Measurements from ENCODE around the gene DNAJA2. TPM values are rescaled to one million over a fixed set of nuclear protein-coding genes. Genes with fewer than 3 reads are reported as not detected.
A peak's percentile ranks its signal among the peaks of the same experiment; 100 is the strongest.
"Not testable (repeated sequence)": the region's sequence is repeated elsewhere in the genome, so short reads cannot be mapped to it uniquely, and the experiment has no call there.

The DNAJA2 gene
- total RNA-seq (10 to 100 TPM; 89.8 to 90.3 TPM), polyA plus RNA-seq (90.6 TPM)

- peak within 1 kb of the TSS; percentile 89 to 100 (median 99) for H3K27ac Mint-ChIP-seq
- Histone ChIP-seq H3K36me3 (ENCODE audit: insufficient read depth, low read length) (peaks cover 11% of the 10 kb centered on the region), H3K4me3 (ENCODE audit: low read length) (peak within 1 kb of the TSS; percentile 83), H3K27ac (ENCODE audit: low read depth, low read length) (peak within 1 kb of the TSS; percentile 87), H3K9me3 (ENCODE audit: low read length) (no peaks in the 10 kb centered on the region), H3K27me3 (ENCODE audit: insufficient read depth, low read length, poor library complexity, severe bottlenecking) (no peaks in the 10 kb centered on the region), H3K4me1 (ENCODE audit: insufficient read depth, low read length) (peaks cover 40% of the 10 kb centered on the region)
- peaks cover 0 to 1% of the 10 kb centered on the region in 2 donors for H3K27me3 Mint-ChIP-seq
- peaks cover 52 to 65% (median 63%) of the 10 kb centered on the region in 3 donors for H3K4me1 Mint-ChIP-seq
- POLR2A ChIA-PET = interaction anchor here (0.6 to 2.6 kb wide), 7 partner anchors 11 to 1639 kb away, joined by 3 to 12 read pairs (median 4); partner anchors contain the start of genes ITFG1, N4BP1 and PHKB
- CTCF ChIA-PET = interaction anchor here (1.3 to 3.0 kb wide), 4 partner anchors 11 to 168 kb away, joined by 3 to 14 read pairs (median 8); no protein-coding TSS in a partner anchor
- DNase-seq = peak; percentile 89 to 93 (median 92)
- H3K9me3 Mint-ChIP-seq = no peaks in the 10 kb centered on the region
- H3K4me3 Mint-ChIP-seq = peak within 1 kb of the TSS; percentile 83 to 99 (median 92)
- H3K36me3 Mint-ChIP-seq = peaks cover 6 to 42% (median 8%) of the 10 kb centered on the region in 3 donors
Observed at GRCh38 chr16:46973207-46973995, at the start of gene DNAJA2. DNAJA2 (minus strand) TSS chr16:46973674; CDS start chr16:46973572, 102 bp downstream.

GRCh38 chr16:47019568-47019967 lies 46.1 kb upstream of the DNAJA2 start:
- CTCF ChIA-PET = interaction anchor here (0.9 to 1.5 kb wide), 3 partner anchors 11 to 72 kb away, joined by 3 to 7 read pairs (median 3); no protein-coding TSS in a partner anchor
- no peaks in the 10 kb centered on the region for H3K27me3 Mint-ChIP-seq
- no peak overlapping the region for H3K4me3 ChIP-seq (ENCODE audit: low read length)
- POLR2A ChIA-PET = no interaction called here
- no peaks in the 10 kb centered on the region for H3K36me3 ChIP-seq (ENCODE audit: insufficient read depth, low read length)
- H3K27me3 ChIP-seq (ENCODE audit: insufficient read depth, low read length, poor library complexity, severe bottlenecking) = no peaks in the 10 kb centered on the region
- peaks cover 17 to 23% (median 22%) of the 10 kb centered on the region in 3 donors for H3K4me1 Mint-ChIP-seq
- no peak overlapping the region for H3K27ac ChIP-seq (ENCODE audit: low read depth, low read length)
- H3K9me3 Mint-ChIP-seq = no peaks in the 10 kb centered on the region
- H3K9me3 ChIP-seq (ENCODE audit: low read length) = no peaks in the 10 kb centered on the region
- no peak overlapping the region for H3K4me3 Mint-ChIP-seq
- no peak overlapping the region for H3K27ac Mint-ChIP-seq
- peaks cover 10% of the 10 kb centered on the region for H3K4me1 ChIP-seq (ENCODE audit: insufficient read depth, low read length)
- H3K36me3 Mint-ChIP-seq = no peaks in the 10 kb centered on the region
- no peak for DNase-seq

GRCh38 chr16:47018223-47018891 lies 44.9 kb upstream of the DNAJA2 start:
- peak in 3 of 5 donors; percentile 11 to 56 (median 12) for DNase-seq
- H3K27ac ChIP-seq (ENCODE audit: low read depth, low read length) = no peak overlapping the region
- H3K27me3 Mint-ChIP-seq = no peaks in the 10 kb centered on the region
- no peak overlapping the region for H3K4me3 ChIP-seq (ENCODE audit: low read length)
- H3K9me3 ChIP-seq (ENCODE audit: low read length) = no peaks in the 10 kb centered on the region
- peak overlapping the region in 1 of 7 donors; percentile 18 for H3K4me3 Mint-ChIP-seq
- no peak overlapping the region for H3K27ac Mint-ChIP-seq
- no peaks in the 10 kb centered on the region for H3K27me3 ChIP-seq (ENCODE audit: insufficient read depth, low read length, poor library complexity, severe bottlenecking)
- ChIA-PET CTCF (interaction anchor here (1.1 to 1.5 kb wide), 2 partner anchors 9 to 19 kb away, joined by 3 to 7 read pairs; no protein-coding TSS in a partner anchor), POLR2A (no interaction called here)
- H3K36me3 Mint-ChIP-seq = no peaks in the 10 kb centered on the region
- H3K4me1 Mint-ChIP-seq = peaks cover 17 to 23% (median 22%) of the 10 kb centered on the region in 3 donors
- H3K36me3 ChIP-seq (ENCODE audit: insufficient read depth, low read length) = no peaks in the 10 kb centered on the region
- peaks cover 10% of the 10 kb centered on the region for H3K4me1 ChIP-seq (ENCODE audit: insufficient read depth, low read length)
- H3K9me3 Mint-ChIP-seq = no peaks in the 10 kb centered on the region

- H3K36me3 Mint-ChIP-seq = no peaks in the 10 kb centered on the region
- H3K4me3 ChIP-seq (ENCODE audit: low read length) = no peak overlapping the region
- no peaks in the 10 kb centered on the region for H3K27me3 Mint-ChIP-seq
- no peaks in the 10 kb centered on the region for H3K9me3 Mint-ChIP-seq
- peaks cover 10% of the 10 kb centered on the region for H3K4me1 ChIP-seq (ENCODE audit: insufficient read depth, low read length)
- no peaks in the 10 kb centered on the region for H3K9me3 ChIP-seq (ENCODE audit: low read length)
- no peak overlapping the region for H3K27ac ChIP-seq (ENCODE audit: low read depth, low read length)
- ChIA-PET CTCF (no interaction called here), POLR2A (no interaction called here)
- H3K4me3 Mint-ChIP-seq = no peak overlapping the region
- DNase-seq = no peak
- H3K36me3 ChIP-seq (ENCODE audit: insufficient read depth, low read length) = no peaks in the 10 kb centered on the region
- H3K27me3 ChIP-seq (ENCODE audit: insufficient read depth, low read length, poor library complexity, severe bottlenecking) = no peaks in the 10 kb centered on the region
- peaks cover 17 to 23% (median 22%) of the 10 kb centered on the region in 3 donors for H3K4me1 Mint-ChIP-seq
- H3K27ac Mint-ChIP-seq = no peak overlapping the region
Observed at GRCh38 chr16:47017636-47018035, 44.2 kb upstream of the DNAJA2 start.

- Histone ChIP-seq H3K27me3 (ENCODE audit: insufficient read depth, low read length, poor library complexity, severe bottlenecking) (no peaks in the 10 kb centered on the region), H3K4me1 (ENCODE audit: insufficient read depth, low read length) (peaks cover 10% of the 10 kb centered on the region), H3K4me3 (ENCODE audit: low read length) (no peak overlapping the region), H3K9me3 (ENCODE audit: low read length) (no peaks in the 10 kb centered on the region), H3K27ac (ENCODE audit: low read depth, low read length) (no peak overlapping the region), H3K36me3 (ENCODE audit: insufficient read depth, low read length) (no peaks in the 10 kb centered on the region)
- Mint-ChIP-seq H3K27ac (peak overlapping the region in 2 of 8 donors; percentile 2 to 66), H3K36me3 (no peaks in the 10 kb centered on the region), H3K9me3 (no peaks in the 10 kb centered on the region), H3K4me1 (peaks cover 17 to 23% (median 22%) of the 10 kb centered on the region in 3 donors), H3K27me3 (peaks cover 0 to 2% of the 10 kb centered on the region in 2 donors), H3K4me3 (peak overlapping the region in 6 of 7 donors; percentile 10 to 52 (median 47))
- ChIA-PET POLR2A (no interaction called here), CTCF (no interaction called here)
- peak in 1 of 5 donors; percentile 16 for DNase-seq
Observed at GRCh38 chr16:47016700-47017133, 43.2 kb upstream of the DNAJA2 start.

GRCh38 chr16:47013910-47014309 lies 40.4 kb upstream of the DNAJA2 start:
- H3K4me1 ChIP-seq (ENCODE audit: insufficient read depth, low read length) = peaks cover 10% of the 10 kb centered on the region
- Mint-ChIP-seq H3K4me3 (no peak overlapping the region), H3K27ac (no peak overlapping the region), H3K27me3 (peaks cover 0 to 2% of the 10 kb centered on the region in 2 donors), H3K9me3 (no peaks in the 10 kb centered on the region), H3K4me1 (peaks cover 17 to 23% (median 22%) of the 10 kb centered on the region in 3 donors), H3K36me3 (no peaks in the 10 kb centered on the region)
- no peaks in the 10 kb centered on the region for H3K27me3 ChIP-seq (ENCODE audit: insufficient read depth, low read length, poor library complexity, severe bottlenecking)
- no peak overlapping the region for H3K27ac ChIP-seq (ENCODE audit: low read depth, low read length)
- POLR2A ChIA-PET = no interaction called here
- no peaks in the 10 kb centered on the region for H3K36me3 ChIP-seq (ENCODE audit: insufficient read depth, low read length)
- DNase-seq = no peak
- no peak overlapping the region for H3K4me3 ChIP-seq (ENCODE audit: low read length)
- H3K9me3 ChIP-seq (ENCODE audit: low read length) = no peaks in the 10 kb centered on the region
- CTCF ChIA-PET = no interaction called here

- no peak for DNase-seq
- peaks cover 0 to 2% of the 10 kb centered on the region in 2 donors for H3K27me3 Mint-ChIP-seq
- H3K4me3 Mint-ChIP-seq = no peak overlapping the region
- Histone ChIP-seq H3K4me1 (ENCODE audit: insufficient read depth, low read length) (peaks cover 10% of the 10 kb centered on the region), H3K27ac (ENCODE audit: low read depth, low read length) (no peak overlapping the region), H3K36me3 (ENCODE audit: insufficient read depth, low read length) (no peaks in the 10 kb centered on the region), H3K4me3 (ENCODE audit: low read length) (no peak overlapping the region), H3K9me3 (ENCODE audit: low read length) (no peaks in the 10 kb centered on the region), H3K27me3 (ENCODE audit: insufficient read depth, low read length, poor library complexity, severe bottlenecking) (no peaks in the 10 kb centered on the region)
- POLR2A ChIA-PET = no interaction called here
- CTCF ChIA-PET = no interaction called here
- H3K4me1 Mint-ChIP-seq = peaks cover 17 to 20% (median 19%) of the 10 kb centered on the region in 3 donors
- no peak overlapping the region for H3K27ac Mint-ChIP-seq
- H3K9me3 Mint-ChIP-seq = no peaks in the 10 kb centered on the region
- no peaks in the 10 kb centered on the region for H3K36me3 Mint-ChIP-seq
Observed at GRCh38 chr16:47013172-47013571, 39.7 kb upstream of the DNAJA2 start.

- H3K27ac Mint-ChIP-seq; H3K27ac ChIP-seq (ENCODE audit: low read depth, low read length); H3K27me3 Mint-ChIP-seq; H3K4me3 Mint-ChIP-seq; H3K36me3 ChIP-seq (ENCODE audit: insufficient read depth, low read length); H3K4me1 Mint-ChIP-seq; H3K27me3 ChIP-seq (ENCODE audit: insufficient read depth, low read length, poor library complexity, severe bottlenecking); H3K36me3 Mint-ChIP-seq; H3K4me1 ChIP-seq (ENCODE audit: insufficient read depth, low read length); H3K4me3 ChIP-seq (ENCODE audit: low read length); DNase-seq; H3K9me3 ChIP-seq (ENCODE audit: low read length); CTCF ChIA-PET; POLR2A ChIA-PET; H3K9me3 Mint-ChIP-seq: not testable (repeated sequence)
Observed at GRCh38 chr16:47010812-47011211, 37.3 kb upstream of the DNAJA2 start.

Measured in CD8-positive, alpha-beta memory T cell (primary cell).